HPDE6-E6E7 (cell line): ENCODE data around the gene PLPP7.
A peak's percentile ranks its signal among the peaks of the same experiment; 100 is the strongest.
"Not testable (repeated sequence)": the region's sequence is repeated elsewhere in the genome, so short reads cannot be mapped to it uniquely, and the experiment has no call there.

Experiments used
- DNase-seq: peaks from one replicate; pipeline ENCODE4 v3.0.0; 2011; ENCODE audit warnings: missing footprints; ENCODE audit errors: extremely low spot score

The PLPP7 gene

DNA sequence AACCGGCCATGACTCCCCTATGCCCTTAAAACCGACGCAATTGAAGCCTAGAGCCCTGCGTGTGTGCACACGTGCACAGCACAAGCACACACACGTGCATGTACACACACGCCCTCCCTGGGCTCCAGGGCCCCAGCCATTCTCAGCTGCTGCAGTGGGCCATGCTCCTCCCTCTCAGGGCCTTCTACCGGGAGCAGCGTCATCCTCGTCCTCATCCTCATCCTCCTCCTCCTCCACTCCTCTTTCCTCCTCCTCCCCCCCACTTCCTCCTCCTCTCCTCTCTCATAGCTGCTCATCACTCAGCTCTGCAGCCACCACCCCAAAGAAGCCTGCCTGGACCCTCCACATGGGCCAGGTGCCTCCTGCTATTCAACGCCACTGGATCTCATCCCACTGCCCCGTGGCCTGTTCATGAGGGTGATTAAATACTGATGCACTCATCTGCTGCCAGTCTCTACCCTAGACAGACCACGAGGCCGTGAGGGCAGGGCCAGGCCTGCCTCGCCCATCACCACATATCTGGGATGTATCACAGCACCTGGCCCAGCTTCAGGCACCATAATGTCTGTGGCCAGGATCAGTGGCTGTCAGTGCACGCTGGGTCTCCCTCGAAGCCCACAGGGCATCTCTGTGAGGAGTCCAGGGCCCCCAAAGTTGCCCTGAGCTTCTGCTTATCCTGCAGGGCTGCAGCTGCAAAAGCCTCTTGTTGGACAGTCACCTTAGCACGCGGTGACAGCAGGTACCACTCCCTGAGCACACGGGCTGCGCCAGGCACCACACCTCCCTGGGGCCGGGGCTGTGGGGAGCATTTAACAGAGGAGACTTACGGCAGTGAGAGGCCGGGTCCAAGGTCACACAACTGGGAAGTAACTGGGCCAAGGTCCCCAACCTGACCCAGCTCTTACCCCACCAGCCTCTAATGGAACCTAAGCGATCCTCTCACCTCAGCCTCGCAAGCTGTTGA, 23.0 kb upstream of the PLPP7 start:
- DNase-seq, result no peak

DNA sequence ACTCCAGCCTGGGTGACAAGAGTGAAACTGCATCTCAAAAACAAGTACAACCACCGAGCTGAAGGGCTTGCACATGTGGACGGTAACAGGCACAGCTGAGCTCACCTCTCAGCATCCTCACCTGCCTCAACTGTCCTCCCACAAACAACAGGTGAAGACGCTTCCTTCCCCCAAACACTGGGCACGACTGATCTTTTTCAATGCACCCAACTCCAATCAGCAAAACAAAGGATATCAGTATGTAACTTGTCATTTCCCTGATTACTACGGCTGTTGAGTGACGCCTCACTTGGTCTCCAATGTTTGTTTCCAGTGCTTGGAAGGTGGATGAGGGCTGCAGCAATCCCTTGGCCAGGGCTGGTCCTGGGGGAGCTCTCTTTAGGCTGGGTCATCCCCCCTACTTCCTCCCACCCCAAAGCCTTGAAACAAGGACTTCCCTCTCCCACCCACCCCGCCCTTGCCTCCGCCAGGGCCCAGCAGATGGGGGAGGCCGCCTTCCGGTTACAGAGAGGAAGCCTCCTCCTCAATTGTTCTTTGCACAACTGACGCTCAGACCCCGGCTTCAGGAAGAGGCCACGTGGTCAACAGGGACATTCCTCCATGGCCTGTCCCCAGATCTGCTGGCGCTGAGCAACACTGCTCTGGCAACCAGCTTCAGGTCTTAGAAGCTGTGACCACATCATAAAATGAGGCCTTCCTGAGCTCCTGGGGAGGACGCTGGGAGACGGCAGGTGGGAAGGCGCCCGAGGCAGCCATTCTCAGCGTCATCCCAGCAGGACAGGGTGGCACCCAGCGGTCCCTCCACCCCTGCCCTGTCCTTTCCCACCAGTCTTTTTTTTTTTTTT, 19.1 kb upstream of the PLPP7 start:
- DNase-seq, result no peak

DNA sequence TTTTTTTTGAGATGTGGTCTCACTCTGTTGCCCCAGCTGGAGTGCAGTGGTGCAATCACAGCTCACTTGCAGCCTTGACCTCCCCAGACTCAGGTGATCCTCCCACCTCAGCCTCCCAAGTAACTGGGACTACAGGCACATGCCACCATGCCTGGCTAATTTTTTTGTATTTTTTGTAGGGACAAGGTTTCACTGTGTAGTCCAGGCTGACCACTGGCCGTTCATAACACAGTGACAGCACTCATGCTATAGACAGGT, 18.6 kb upstream of the PLPP7 start:
- not testable (repeated sequence) for DNase-seq

DNA sequence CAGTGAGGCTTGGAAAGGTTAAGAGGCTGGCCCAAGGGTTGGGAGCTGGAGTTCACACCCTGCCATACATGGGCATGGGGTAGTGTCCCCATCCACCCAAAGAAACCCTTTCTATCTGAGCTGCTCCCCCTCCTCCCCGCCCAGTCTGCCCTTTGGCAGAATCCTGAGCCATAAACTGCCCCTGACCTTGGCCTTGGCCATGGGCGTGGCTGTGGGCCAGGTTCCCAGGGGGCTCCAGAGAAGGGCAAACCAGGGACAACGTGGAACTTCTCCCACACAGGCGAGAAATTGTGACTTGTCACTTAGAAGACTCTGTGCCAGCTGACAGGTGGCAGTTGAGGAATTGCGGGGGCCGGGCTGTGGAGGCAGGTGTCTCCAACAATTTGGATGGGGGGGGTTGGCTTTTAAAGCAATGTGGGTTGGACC, 18.0 kb upstream of the PLPP7 start:
- no peak for DNase-seq

DNA sequence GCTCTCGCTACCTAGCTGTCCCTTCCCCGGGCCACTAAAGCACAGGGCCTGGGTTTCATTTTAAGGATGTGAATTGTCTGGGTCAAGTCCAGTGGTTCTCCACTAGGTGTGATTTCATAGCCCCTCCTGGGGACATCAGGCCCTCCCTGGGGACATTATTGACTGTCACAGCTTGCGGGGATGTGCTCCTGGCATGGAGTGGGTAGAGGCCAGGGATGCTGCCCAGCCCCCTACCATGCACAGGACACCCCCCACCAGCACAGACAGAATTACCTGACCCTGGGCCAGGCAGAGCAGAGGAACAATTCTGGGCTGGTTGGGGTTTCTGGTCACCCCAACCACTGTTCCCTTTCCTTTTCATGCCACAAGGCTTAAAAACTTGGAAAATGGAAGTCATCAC, 17.3 kb upstream of the PLPP7 start:
- DNase-seq, result no peak

DNA sequence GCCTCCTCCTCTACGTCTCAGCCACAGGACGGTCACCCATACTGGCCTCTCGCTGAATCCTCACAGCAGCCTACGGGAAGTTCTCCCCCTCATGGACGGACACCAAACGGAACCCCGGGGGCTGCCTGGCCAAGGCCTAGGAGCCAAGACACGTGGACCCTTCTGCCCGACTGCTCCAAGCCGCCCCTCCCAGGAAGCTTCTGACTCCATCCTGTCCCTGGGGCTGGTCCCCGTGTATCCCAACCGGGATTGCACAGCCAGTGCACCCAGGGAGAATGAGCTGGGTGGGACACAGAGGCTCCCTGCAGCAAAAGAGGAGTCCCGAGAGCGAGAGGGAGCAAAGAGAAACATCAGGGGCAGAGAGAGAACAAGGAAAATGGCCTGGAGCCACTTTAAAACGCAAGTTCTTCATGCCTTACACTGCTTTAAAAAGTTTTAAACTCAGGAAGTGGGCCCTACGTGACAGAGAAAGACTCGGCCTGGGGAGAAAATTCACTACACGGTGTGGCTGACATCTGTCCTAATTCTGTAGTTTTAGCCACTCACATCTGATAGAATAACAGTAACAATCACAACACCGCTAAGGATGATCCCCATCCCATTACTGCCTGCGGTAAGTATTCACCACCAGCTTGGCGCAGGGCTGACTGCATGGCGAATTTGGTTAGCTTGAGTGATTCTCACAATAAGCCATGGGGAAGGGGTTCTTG, 16.2 kb upstream of the PLPP7 start:
- no peak for DNase-seq

DNA sequence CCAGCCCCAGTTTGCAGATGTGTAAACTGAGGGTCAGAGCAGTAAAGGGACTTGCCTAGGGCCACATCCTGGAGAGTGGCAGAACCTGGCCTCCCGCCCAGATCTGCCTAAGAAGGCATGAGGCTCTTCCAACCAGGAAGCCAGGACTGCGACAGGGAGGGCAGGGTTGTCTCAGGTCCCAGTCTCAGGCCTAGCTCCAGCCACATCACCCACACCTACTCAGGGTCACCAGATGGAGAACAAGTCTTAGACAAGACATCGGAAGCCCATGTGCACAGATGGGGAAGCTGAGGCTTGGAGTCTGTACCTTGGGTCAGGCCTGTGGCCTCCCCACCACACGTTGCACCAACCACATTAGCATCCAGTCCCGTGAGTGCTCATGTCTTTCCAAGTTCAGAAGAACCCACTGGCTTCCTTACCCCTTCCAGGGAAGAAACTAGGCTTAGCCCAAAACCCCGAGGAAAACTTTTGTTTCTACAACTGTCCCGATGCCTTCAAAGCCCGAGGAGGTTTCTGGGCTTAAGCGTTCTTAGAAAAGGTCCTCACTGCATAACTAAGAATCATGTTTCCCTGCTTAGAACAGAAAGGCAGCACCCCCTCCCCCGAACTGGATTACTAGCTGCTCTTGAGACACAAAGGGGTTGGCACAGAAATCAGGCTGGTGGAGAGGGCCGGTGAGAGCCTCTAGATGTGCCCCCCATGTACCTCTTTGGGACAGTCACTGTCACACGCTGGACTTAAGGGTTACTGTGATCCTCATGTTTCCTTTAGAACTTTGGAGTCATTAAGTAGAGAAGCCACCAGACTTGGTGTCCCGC, 15.5 kb upstream of the PLPP7 start:
- no peak for DNase-seq

DNA sequence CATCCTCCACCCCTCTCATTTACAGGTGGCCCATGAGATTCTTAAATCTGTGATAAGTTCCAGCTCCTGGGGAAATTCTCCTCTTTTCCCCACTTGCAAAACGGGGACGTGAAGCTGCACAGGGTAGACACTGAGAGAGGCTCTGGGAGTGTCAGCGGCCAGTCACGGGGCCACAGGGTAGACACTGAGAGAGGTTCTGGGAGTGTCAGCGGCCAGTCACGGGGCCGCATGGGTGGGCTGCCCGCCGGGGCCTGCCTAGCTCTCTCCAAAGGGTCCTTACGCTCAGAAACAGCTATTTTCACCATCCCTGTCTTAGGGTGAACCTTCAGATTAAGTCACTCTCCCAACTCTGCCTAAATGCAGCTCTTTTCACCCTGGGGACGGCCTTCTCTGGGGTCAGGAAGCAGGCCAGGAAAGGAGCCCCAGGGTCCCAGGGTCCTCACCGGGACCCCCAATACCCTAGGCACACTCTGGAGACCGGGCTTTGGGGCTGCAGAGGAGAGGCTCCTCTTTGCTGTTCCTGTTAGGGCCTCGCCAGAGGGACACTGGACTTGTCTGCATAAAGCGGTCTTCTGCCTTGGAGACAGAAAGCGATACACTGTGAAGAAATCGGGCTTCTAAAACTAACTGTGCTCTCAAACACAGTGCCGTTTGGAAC, 14.7 kb upstream of the PLPP7 start:
- no peak for DNase-seq

DNA sequence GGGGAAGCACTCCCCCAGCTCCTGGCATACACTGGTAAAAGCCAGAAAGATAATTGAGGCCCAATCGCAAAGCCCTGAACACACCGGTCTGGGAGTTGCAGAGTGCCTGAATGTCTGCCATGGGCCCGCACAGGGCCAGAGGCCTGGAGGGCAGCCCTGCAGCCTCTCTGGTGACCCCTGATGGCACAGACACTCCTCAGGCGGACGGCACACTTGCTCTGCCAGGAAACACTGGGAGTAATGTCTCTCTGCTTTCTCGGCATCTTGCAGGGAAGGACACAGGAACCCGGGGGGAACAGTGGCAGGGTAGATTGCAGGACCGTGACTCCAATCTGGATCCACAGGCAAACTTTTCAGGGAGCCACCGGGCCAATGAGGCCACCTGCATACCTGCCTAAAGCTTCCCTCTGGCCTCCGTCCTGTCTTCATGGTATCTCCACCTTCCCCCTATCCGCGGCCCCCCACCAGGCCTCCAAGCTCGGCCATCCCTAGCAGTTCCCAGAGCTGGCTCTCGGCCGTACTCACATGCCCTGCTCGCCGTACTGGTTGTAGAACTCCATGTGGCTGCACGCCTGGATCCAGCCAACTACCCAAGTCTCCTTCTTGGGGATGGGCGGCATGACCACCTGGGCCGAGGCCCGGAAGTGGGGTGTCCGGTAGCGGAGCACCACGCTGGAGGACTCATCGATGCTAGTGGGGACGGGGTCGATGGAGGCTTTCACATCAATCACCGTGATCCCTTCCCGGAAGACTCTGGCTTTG, 14.0 kb upstream of the PLPP7 start:
- no peak for DNase-seq

DNA sequence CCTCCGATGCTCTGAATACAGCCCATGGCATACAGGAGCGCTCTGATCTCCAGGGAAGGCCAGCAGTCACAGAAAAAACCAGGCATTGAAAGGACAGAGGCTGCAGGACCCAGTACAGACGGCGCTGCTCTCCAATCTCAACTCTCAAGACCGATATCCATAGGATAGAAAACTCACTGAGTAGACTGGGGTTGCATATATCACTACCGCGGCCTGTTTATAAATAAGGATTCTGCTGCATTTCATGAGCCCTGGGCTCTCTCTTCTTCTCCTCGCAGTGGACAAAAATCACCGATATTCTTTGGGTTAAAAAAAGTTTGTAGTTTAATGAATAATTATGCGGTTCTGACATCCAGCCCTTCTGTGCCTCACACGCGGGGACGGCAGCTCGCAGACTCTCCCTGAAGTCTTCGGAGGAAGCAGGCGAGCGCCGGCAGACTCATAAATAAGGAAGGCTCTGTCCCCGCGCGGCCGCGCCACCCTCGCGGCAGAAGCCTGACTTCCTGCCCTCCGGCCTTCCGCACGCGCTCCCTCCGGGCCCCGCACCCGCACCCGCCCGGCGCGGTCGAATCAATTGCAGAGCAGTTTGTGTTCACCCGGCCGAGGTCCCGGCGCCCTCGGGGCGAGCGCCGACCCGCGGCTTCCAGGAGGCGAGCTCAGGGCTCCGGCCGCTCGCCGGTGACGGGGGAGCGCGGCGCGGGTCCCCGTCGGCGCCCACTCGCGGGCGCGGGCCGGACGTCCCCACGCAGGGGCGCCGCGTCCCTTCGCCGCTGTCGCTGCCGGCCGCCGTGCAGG, 13.2 kb upstream of the PLPP7 start, which contains the start of gene FAM78A:
TSS of gene FAM78A (minus strand) at position 417 of the 795 bp plus-strand sequence. CDS start at position 86, 331 bp downstream.
- DNase-seq, result no peak

DNA sequence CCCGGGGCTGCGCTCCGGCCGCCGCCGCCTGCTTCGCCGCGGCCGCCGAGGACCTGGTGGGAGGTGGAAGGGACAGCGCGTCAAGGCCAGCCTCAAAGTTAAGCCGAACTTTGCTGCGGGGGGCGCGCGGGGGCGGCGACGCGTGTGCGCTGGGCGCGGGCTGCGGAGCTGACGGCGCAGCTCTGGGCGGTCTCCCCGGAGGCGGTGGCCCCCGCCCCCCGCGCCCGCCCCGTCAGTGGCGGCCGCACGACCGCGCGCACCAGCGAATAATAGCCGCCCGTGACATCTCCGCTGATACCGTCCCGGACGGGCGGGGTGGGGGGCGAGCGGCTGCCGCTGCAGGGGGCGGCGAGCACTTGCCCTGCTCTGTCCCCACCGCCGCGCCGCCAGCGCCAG, 12.6 kb upstream of the PLPP7 start:
- no peak for DNase-seq

DNA sequence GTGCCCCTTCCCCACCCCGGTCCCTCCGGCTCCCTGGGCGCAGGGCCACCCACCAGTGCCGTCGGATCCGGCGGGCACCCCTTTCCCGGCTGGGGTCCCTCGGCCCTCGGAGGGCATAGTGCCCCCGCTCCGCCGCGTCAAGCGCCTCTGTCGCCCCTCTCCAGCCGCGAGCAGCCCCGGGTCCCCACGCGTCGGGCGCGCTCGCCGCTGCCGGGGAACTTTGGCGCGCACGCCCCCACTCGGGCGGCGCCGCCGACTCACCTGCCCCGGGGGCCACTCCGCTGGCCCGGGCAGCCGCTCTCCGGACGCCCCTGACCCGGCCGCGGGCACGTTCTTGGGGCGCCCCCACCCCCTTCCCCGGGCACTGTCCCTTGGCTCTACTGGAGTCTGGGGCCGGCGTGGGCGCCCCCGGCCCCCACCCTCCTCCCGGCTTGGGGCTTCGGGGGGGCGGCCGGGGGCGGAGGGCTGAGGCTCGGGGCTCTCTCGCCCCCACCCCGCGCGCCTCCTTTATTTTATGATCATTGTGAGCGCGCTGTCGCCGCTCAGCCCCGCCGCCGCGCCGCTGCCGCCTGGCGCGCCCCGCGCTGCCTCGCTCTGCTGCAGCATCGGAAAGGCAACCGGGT, 12.1 kb upstream of the PLPP7 start:
- DNase-seq, result no peak

DNA sequence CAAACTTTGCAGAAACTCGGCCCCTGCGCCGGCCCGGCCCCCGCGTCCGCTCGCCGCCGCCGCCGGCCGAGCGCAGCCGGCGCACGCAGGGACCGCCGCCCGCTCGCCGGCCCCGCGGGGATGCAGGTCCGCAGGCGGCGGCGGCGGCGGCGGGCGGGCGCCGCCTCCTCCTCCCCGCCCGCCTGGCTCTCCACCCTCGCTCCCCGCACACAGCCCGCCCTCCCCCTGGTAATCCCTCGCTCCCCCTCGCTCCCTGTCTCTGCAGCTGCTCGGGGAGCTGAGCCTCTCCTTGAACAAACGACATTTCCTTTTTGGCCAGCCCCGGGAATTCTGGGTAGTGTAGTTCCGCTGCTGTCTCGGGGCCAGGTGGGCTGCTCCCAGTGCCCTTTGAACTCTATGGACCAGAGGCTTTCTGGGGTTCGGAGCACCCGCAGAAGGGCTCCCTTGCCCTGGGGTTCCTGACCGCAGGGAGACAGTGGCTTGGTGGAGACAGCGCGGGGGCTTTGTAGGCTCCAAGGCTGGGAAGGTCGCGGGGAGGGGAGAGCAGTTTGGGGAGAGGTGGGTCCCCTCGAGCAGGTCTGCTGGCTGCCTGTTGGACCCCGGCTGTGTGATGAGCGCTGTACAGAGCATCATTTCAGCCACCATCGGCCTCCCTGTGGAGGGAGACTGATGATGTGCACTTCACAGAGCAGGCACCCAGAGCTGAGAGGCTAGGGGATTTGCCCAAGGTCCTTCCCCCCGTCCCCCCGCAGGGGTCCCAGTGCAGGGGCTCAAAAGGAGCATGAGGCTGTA, 11.4 kb upstream of the PLPP7 start:
- DNase-seq, result peak; percentile 92

DNA sequence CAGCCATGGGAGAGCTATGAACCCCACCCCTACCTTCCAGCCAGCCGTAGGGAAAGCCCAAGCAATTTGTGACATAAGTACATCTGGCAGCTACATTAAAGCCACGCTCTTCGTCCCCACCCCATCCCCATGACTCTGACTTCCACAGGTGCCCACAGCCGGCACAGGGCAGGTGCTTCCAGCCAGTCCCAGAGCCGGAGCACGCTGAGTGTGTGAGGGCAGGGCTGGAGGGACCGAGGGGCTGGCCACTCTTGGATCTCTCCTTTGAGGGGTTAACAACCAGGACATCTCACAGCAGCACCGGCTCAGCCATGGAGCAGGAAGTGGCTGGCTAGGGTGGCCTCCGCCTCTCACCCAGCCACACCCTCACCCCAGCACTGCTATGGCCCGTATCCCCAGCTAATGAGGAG, 10.8 kb upstream of the PLPP7 start:
- no peak for DNase-seq

DNA sequence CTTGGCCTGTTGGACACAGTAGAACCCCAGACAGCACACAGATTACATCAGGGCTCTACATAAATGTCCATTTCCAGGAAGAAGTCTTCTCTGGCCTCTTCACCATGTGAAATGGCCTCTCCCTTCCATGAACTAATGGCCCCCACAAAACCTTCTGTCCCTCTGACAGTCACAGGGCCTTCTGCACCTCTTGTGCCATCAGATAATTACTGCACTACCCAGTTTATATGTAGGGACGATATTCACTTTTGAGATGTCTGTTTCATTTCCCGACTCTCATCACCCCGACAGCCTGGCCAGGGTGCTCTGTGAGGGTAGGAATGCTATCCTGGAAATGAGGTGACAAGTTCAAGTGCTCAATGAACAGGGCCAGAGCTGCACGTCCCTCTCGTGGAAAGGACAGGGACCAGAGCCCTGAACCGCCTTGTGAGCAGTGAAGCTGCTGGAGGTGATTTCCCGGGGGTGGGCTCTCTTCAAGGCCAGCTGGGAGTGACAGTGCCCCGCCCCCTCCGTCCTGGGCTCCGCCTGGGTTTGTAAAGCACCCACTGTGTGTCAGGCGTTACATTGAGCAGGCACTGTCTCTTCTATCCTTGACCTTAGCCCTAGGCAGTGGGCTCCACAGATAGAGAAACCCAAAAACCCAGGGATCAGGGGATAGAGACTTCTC, 10.2 kb upstream of the PLPP7 start:
- no peak for DNase-seq

DNA sequence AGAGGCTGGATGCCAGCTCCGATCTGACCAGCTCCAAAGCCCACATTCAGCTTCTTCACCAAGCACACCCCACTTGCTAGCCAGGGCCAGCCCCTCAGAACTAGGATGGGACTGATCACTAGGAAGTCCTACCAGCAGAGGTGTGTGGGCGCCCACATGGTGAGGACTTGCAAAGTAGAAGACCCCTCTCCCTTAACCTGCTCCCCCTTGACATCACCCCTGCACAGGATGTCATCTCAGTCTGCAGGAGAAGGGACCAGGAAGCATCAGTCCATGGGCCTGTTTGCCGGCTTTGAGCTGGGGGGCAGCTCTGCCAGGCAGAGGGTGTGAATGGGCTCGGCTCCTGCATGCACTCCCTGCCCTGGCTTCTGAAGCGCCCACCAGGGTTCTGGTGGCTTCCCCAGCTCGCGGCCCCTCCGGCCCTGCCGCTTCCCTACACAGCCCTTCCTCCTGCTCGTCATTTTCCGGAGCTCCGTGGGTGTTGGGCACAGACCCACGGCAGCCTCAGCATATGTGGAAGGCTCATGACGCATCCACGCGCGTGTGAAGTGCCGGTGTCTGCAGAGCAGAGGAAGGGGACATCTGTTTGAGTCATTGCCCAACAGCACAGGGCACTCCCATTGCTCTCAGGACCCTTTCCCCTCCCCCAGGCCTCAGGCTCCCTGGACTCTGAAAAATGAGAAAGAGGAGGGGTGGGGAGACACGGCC, 9.5 kb upstream of the PLPP7 start:
- DNase-seq, result no peak

DNA sequence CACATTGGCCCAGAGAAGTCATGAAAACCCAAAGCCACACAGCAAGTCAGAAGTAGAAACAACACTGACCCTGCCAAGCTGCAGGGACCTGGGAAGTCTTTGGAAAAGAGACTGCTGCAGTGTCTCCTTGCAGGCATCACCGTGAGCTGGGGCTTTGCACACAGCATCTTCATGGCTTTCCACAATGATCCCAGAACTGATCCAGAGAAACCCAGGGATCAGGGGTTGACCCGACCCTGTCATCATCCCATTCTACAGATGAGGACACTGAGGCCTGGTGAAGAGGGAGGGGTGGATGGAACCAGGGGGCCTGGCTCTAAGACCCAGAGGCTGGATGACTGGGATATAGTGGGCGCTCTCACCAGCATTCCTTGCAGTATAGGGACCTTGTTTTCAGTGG, 8.9 kb upstream of the PLPP7 start:
- DNase-seq, result no peak
